ENCODE results near the gene TBC1D12. TPM values are rescaled to one million over a fixed set of nuclear protein-coding genes. Genes with fewer than 3 reads are reported as not detected.
"Not testable (repeated sequence)": the region's sequence is repeated elsewhere in the genome, so short reads cannot be mapped to it uniquely, and the experiment has no call there.

Gene TBC1D12
- total RNA-seq, 1 donor from 2014 or later, result 14.7 TPM

- intact Hi-C loops (cut with DNase I), result no loop called here
- H3K27ac ChIP-seq, result no peak overlapping the region
- TF ChIP-seq POLR2AphosphoS5 (IDR thresholded peaks at IDR 0.05; ENCODE audit: insufficient read depth in 1 of 2, low read depth in 1 of 2) (no peak), CTCF (IDR thresholded peaks at IDR 0.05) (no peak), POLR2A (IDR thresholded peaks at IDR 0.05) (no peak)
- no peak overlapping the region for H3K4me3 ChIP-seq
- no peaks in the 10 kb centered on the region for H3K4me1 ChIP-seq
- no peak for DNase-seq (ENCODE audit: extremely low spot score in 2 of 2)
- H3K36me3 ChIP-seq, result peaks cover 0 to 8% of the 10 kb centered on the region in 2 donors
- H3K9me3 ChIP-seq, result no peaks in the 10 kb centered on the region
- H3K27me3 ChIP-seq, result no peaks in the 10 kb centered on the region
Measured at GRCh38 chr10:94500063-94500462, 97.7 kb downstream of the TBC1D12 start.

GRCh38 chr10:94521276-94522250, 119.2 kb downstream of the TBC1D12 start:
- no peaks in the 10 kb centered on the region for H3K9me3 ChIP-seq
- H3K4me3 ChIP-seq, result no peak overlapping the region
- no peaks in the 10 kb centered on the region for H3K4me1 ChIP-seq
- H3K27ac ChIP-seq, result no peak overlapping the region
- H3K36me3 ChIP-seq, result peaks cover 0 to 12% of the 10 kb centered on the region in 2 donors
- intact Hi-C loops (cut with DNase I), result no loop called here
- DNase-seq (ENCODE audit: extremely low spot score in 2 of 2), result no peak
- H3K27me3 ChIP-seq, result no peaks in the 10 kb centered on the region
- TF ChIP-seq POLR2AphosphoS5 (IDR thresholded peaks at IDR 0.05; ENCODE audit: insufficient read depth in 1 of 2, low read depth in 1 of 2) (no peak), POLR2A (IDR thresholded peaks at IDR 0.05) (no peak), CTCF (IDR thresholded peaks at IDR 0.05) (no peak)

- H3K27me3 ChIP-seq, result no peaks in the 10 kb centered on the region
Measured at GRCh38 chr10:94524146-94524545, 121.8 kb downstream of the TBC1D12 start.

GRCh38 chr10:94524711-94525110, 122.4 kb downstream of the TBC1D12 start:
- Histone ChIP-seq H3K4me3 (no peak overlapping the region), H3K9me3 (no peaks in the 10 kb centered on the region), H3K36me3 (peaks cover 0 to 12% of the 10 kb centered on the region in 2 donors), H3K27me3 (no peaks in the 10 kb centered on the region), H3K4me1 (no peaks in the 10 kb centered on the region), H3K27ac (no peak overlapping the region)
- TF ChIP-seq CTCF (IDR thresholded peaks at IDR 0.05) (no peak), POLR2A (IDR thresholded peaks at IDR 0.05) (no peak), POLR2AphosphoS5 (IDR thresholded peaks at IDR 0.05; ENCODE audit: insufficient read depth in 1 of 2, low read depth in 1 of 2) (no peak)
- intact Hi-C loops (cut with DNase I), result no loop called here
- DNase-seq (ENCODE audit: extremely low spot score in 2 of 2), result no peak

More at GRCh38 chr10:94524146-94524545, 121.8 kb downstream of the TBC1D12 start:
- intact Hi-C loops (cut with DNase I), result no loop called here
- H3K36me3 ChIP-seq, result peaks cover 0 to 12% of the 10 kb centered on the region in 2 donors
- no peak for TF ChIP-seq POLR2A (IDR thresholded peaks at IDR 0.05)
- no peak for TF ChIP-seq POLR2AphosphoS5 (IDR thresholded peaks at IDR 0.05; ENCODE audit: insufficient read depth in 1 of 2, low read depth in 1 of 2)
- TF ChIP-seq CTCF (IDR thresholded peaks at IDR 0.05), result no peak
- no peak overlapping the region for H3K4me3 ChIP-seq
- no peak overlapping the region for H3K27ac ChIP-seq
- no peaks in the 10 kb centered on the region for H3K4me1 ChIP-seq
- H3K9me3 ChIP-seq, result no peaks in the 10 kb centered on the region
- no peak for DNase-seq (ENCODE audit: extremely low spot score in 2 of 2)

- intact Hi-C loops (cut with DNase I); H3K36me3 ChIP-seq; H3K9me3 ChIP-seq; H3K4me1 ChIP-seq; H3K4me3 ChIP-seq; H3K27ac ChIP-seq; DNase-seq (ENCODE audit: extremely low spot score in 2 of 2); H3K27me3 ChIP-seq: not testable (repeated sequence)
Measured at GRCh38 chr10:94531550-94531949, 129.2 kb downstream of the TBC1D12 start.

All from vagina (tissue), 2 donors.